Measurements from ENCODE around the gene OGN. TPM values are rescaled to one million over a fixed set of nuclear protein-coding genes. Genes with fewer than 3 reads are reported as not detected.

The OGN gene
- total RNA-seq, 2 experiments from 2014 or later, result 0.11 TPM; not detected in 1

DNA sequence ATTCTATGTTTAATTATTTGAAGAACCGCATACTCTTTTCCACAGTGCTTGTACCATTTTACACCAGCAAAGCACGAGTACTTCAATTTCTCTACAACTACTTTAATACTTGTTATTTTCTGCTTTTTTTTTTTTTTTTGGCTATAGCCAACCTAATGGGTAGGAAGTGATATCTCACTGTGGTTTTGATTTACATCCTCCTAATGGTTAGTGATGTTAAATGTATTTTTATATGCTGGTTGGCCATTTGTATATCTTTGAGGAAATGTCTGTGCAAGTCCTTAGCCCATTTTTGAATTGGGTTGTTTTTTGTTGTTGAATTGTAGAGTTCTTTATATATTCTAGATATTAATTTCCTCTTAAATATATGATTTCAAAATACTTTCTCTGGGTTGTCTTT lies 22.6 kb downstream of the OGN start:
- intact Hi-C loops (cut with DNase I, micrococcal nuclease), result no loop called here
- H3K4me1 Mint-ChIP-seq (ENCODE audit: low read depth), result peaks cover 19% of the 10 kb centered on the region
- H3K27me3 Mint-ChIP-seq, result no peaks in the 10 kb centered on the region
- TF ChIP-seq, protein P1, sequence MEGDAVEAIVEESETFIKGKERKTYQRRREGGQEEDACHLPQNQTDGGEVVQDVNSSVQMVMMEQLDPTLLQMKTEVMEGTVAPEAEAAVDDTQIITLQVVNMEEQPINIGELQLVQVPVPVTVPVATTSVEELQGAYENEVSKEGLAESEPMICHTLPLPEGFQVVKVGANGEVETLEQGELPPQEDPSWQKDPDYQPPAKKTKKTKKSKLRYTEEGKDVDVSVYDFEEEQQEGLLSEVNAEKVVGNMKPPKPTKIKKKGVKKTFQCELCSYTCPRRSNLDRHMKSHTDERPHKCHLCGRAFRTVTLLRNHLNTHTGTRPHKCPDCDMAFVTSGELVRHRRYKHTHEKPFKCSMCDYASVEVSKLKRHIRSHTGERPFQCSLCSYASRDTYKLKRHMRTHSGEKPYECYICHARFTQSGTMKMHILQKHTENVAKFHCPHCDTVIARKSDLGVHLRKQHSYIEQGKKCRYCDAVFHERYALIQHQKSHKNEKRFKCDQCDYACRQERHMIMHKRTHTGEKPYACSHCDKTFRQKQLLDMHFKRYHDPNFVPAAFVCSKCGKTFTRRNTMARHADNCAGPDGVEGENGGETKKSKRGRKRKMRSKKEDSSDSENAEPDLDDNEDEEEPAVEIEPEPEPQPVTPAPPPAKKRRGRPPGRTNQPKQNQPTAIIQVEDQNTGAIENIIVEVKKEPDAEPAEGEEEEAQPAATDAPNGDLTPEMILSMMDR (IDR thresholded peaks at IDR 0.05), result no peak
- DNase-seq, result peak in 1 of 14 experiments; percentile 9
- no peak for ATAC-seq (ENCODE audit: poor library complexity)
- H3K4me1 ChIP-seq (ENCODE audit: insufficient read depth, low read length), result no peaks in the 10 kb centered on the region
- CTCF ChIA-PET, result no interaction called here
- no peak overlapping the region for H3K4me3 ChIP-seq (ENCODE audit: low read length)
- H3K27ac ChIP-seq (ENCODE audit: low read depth in 1 of 2, low read length in 2 of 2), result no peak overlapping the region
- no peaks in the 10 kb centered on the region for H3K36me3 ChIP-seq (ENCODE audit: insufficient read depth, low read length)
- H3K4me3 Mint-ChIP-seq, result no peak overlapping the region
- no peaks in the 10 kb centered on the region for H3K9me3 ChIP-seq (ENCODE audit: control insufficient read depth in 1 of 2, insufficient read depth in 1 of 2, low read length in 2 of 2)
- H3K27ac Mint-ChIP-seq, result no peak overlapping the region
- H3K9me3 Mint-ChIP-seq, result no peaks in the 10 kb centered on the region
- no peaks in the 10 kb centered on the region for H3K27me3 ChIP-seq (ENCODE audit: control insufficient read depth in 1 of 2, insufficient read depth in 2 of 2, low read length in 2 of 2)
- POLR2A ChIA-PET, result no interaction called here
- H3K36me3 Mint-ChIP-seq (ENCODE audit: low read depth), result peaks cover 14% of the 10 kb centered on the region

DNA sequence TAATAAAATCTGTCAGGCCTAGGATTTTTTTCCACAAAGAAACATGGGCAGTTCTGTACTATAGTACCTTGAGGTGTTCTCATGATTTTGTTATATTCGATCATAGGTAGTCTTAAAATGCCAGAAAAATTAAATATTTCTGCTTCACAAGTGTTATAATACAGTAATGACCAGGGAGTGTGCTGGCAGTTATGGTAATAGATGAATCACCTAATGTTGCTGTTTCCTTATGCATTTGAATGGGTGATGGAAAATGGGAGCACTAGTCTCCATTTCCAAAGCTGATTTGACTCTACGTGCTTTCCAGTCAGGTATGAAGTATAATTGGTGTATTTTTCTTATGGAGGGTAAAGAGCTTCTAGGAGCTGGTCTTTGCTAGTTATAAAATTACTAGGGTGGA lies 23.8 kb downstream of the OGN start:
- intact Hi-C loops (cut with DNase I, micrococcal nuclease), result no loop called here
- no peaks in the 10 kb centered on the region for H3K36me3 ChIP-seq (ENCODE audit: insufficient read depth, low read length)
- ChIA-PET POLR2A (no interaction called here), CTCF (no interaction called here)
- H3K9me3 ChIP-seq (ENCODE audit: control insufficient read depth in 1 of 2, insufficient read depth in 1 of 2, low read length in 2 of 2), result peaks cover 0 to under 1% of the 10 kb centered on the region in 2 experiments
- no peak overlapping the region for H3K27ac Mint-ChIP-seq
- H3K4me1 ChIP-seq (ENCODE audit: insufficient read depth, low read length), result no peaks in the 10 kb centered on the region
- no peaks in the 10 kb centered on the region for H3K9me3 Mint-ChIP-seq
- DNase-seq (no peak), ATAC-seq (ENCODE audit: poor library complexity) (no peak)
- TF ChIP-seq, protein P1 (IDR thresholded peaks at IDR 0.05), result no peak
- no peak overlapping the region for H3K27ac ChIP-seq (ENCODE audit: low read depth in 1 of 2, low read length in 2 of 2)
- no peaks in the 10 kb centered on the region for H3K27me3 Mint-ChIP-seq
- peaks cover 17% of the 10 kb centered on the region for H3K36me3 Mint-ChIP-seq (ENCODE audit: low read depth)
- no peaks in the 10 kb centered on the region for H3K27me3 ChIP-seq (ENCODE audit: control insufficient read depth in 1 of 2, insufficient read depth in 2 of 2, low read length in 2 of 2)
- H3K4me1 Mint-ChIP-seq (ENCODE audit: low read depth), result peaks cover 19% of the 10 kb centered on the region
- H3K4me3 ChIP-seq (ENCODE audit: low read length), result no peak overlapping the region
- H3K4me3 Mint-ChIP-seq, result no peak overlapping the region

DNA sequence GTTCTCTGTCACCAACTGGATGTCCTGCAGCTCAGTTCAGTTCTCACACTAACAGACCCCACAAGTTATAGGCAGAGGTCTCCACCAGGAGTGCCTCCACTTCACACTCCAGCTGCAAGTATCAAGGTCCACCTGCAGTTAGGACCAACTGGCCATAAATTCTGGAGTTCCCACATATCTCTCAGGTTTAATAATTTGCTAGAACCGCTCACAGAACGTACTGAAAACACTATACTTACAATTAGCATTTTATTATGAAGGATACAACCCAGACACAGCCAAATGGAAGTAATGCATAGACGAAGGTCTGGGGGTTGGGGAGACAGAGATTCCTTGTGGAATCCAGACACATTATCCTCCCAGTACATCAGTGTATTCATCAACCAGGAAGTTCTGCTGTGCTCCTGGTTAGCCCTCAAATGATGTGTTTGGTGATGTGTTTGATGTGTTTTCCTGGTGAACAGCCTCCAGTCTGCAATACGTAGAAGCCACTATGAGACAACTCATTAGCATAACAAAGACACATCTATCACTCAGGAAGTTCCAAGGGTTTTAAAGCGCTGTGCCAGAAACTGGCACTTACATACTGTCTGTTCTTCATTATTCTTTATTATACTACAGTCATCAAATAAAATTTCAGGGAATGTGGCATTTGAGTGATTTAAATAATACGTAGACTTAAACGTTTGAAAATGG lies 25.4 kb downstream of the OGN start:
- Histone ChIP-seq H3K4me3 (ENCODE audit: low read length) (no peak overlapping the region), H3K4me1 (ENCODE audit: insufficient read depth, low read length) (no peaks in the 10 kb centered on the region), H3K27me3 (ENCODE audit: control insufficient read depth in 1 of 2, insufficient read depth in 2 of 2, low read length in 2 of 2) (no peaks in the 10 kb centered on the region), H3K27ac (ENCODE audit: low read depth in 1 of 2, low read length in 2 of 2) (no peak overlapping the region), H3K36me3 (ENCODE audit: insufficient read depth, low read length) (no peaks in the 10 kb centered on the region), H3K9me3 (ENCODE audit: control insufficient read depth in 1 of 2, insufficient read depth in 1 of 2, low read length in 2 of 2) (peaks cover 7 to 10% of the 10 kb centered on the region in 2 experiments)
- H3K9me3 Mint-ChIP-seq, result peaks cover 5% of the 10 kb centered on the region
- H3K27me3 Mint-ChIP-seq, result no peaks in the 10 kb centered on the region
- POLR2A ChIA-PET, result no interaction called here
- intact Hi-C loops (cut with DNase I, micrococcal nuclease), result no loop called here
- CTCF ChIA-PET, result no interaction called here
- peak; percentile 76 for ATAC-seq (ENCODE audit: poor library complexity)
- TF ChIP-seq, protein P1 (IDR thresholded peaks at IDR 0.05), result no peak
- H3K27ac Mint-ChIP-seq, result no peak overlapping the region
- DNase-seq, result peak in 3 of 14 experiments; percentile 27 to 41 (median 31)
- peaks cover 19% of the 10 kb centered on the region for H3K4me1 Mint-ChIP-seq (ENCODE audit: low read depth)
- no peak overlapping the region for H3K4me3 Mint-ChIP-seq
- H3K36me3 Mint-ChIP-seq (ENCODE audit: low read depth), result peaks cover 31% of the 10 kb centered on the region
